Measurements from ENCODE around the gene SH2B3.

- TF ChIP-seq POLR2AphosphoS5 (IDR thresholded peaks at IDR 0.05; ENCODE audit: low read depth, low read length): no peak; the same call in 1 of the 2 replicates
- TF ChIP-seq POLR2A (IDR thresholded peaks at IDR 0.05; ENCODE audit: low read depth, low read length): no peak
- TF ChIP-seq TAF1 (IDR thresholded peaks at IDR 0.05; ENCODE audit: low read depth, low read length): no peak
- TF ChIP-seq POU2F2 (IDR thresholded peaks at IDR 0.05; ENCODE audit: low read depth, low read length): no peak
Observed at GRCh38 chr12:111437816-111438454, 32.2 kb downstream of the SH2B3 start.

Data from GM12891 (cell line).